Naive B cell (primary cell): ENCODE measurements around the gene GFOD1. TPM values are rescaled to one million over a fixed set of nuclear protein-coding genes. Genes with fewer than 3 reads are reported as not detected.
A peak's percentile ranks its signal among the peaks of the same experiment; 100 is the strongest.

Source experiments
- ATAC-seq, 2 donors: fragments of 150-1000 bp; cut with Tn5 transposase; 2 replicates each; pipeline ENCODE4 v1.10.0; 2021; ENCODE audit warnings: low read depth in 2 of 2, mild to moderate bottlenecking in 2 of 2, moderate library complexity in 2 of 2
- DNase-seq: peaks from one replicate; pipeline ENCODE4 v3.0.0; 2022
- H3K27ac Mint-ChIP-seq, 6 donors: one replicate each; pipeline ENCODE4 v1.8.0; 2020 to 2022; ENCODE audit warnings: mild to moderate bottlenecking in 6 of 6, mixed read lengths in 6 of 6, moderate library complexity in 5 of 6, inconsistent platforms in 2 of 6
- H3K27me3 Mint-ChIP-seq, 3 donors: one replicate each; pipeline ENCODE4 v1.8.0; 2021 to 2022; ENCODE audit warnings: mixed read lengths in 3 of 3, mild to moderate bottlenecking in 1 of 3
- H3K36me3 Mint-ChIP-seq, 2 donors: one replicate each; pipeline ENCODE4 v1.8.0; 2020 to 2022; ENCODE audit warnings: mixed read lengths in 2 of 2, inconsistent platforms in 1 of 2, mild to moderate bottlenecking in 1 of 2
- H3K4me1 Mint-ChIP-seq, 3 donors: one replicate each; pipeline ENCODE4 v1.8.0; 2020 to 2022; ENCODE audit warnings: mixed read lengths in 3 of 3, inconsistent platforms in 1 of 3, mild to moderate bottlenecking in 1 of 3, moderate library complexity in 1 of 3
- H3K4me3 Mint-ChIP-seq, 8 donors: one replicate each; pipeline ENCODE4 v1.8.0; 2020 to 2022; ENCODE audit warnings: mild to moderate bottlenecking in 8 of 8, mixed read lengths in 8 of 8, moderate library complexity in 8 of 8, inconsistent platforms in 2 of 8
- H3K9me3 Mint-ChIP-seq, 7 donors: one replicate each; pipeline ENCODE4 v1.8.0; 2020 to 2022; ENCODE audit warnings: mixed read lengths in 7 of 7, mild to moderate bottlenecking in 5 of 7, inconsistent platforms in 2 of 7, moderate library complexity in 1 of 7
- polyA plus RNA-seq, 6 donors: library from polyadenylated mRNA; unstranded; fragments of 300-500 nt; fragmentation: Illumina TruSeq; gene quantifications; one replicate each; pipeline ENCODE4 v1.2.3, GENCODE V29; 2021; ENCODE audit warnings: low read depth in 6 of 6

The GFOD1 gene
- polyA plus RNA-seq, 6 donors from 2014 or later: 2.9 to 10.7 (median 5.4) TPM

DNA sequence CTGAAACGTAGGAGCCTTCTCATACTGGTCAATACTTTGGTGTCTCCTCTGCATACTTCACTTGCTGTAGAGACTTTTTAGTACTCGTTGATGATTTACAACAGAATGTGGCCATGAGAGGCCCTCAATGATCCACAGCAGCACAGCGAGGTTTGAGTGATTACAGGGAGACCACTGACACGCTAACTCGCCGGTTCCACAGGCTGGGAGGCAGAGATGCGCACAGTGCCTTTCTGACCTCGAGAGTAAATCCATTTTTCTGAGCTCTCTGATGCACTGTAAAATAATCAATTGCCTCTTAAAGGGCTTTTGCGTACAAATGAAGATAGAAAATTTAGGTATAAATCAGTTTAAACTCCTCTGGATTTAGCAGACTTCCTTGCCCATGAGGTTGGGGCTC is 102.9 kb downstream of the GFOD1 start:
- Mint-ChIP-seq H3K27ac (peak overlapping the region; percentile 18 to 89 (median 62)), H3K27me3 (no peaks in the 10 kb centered on the region), H3K36me3 (no peaks in the 10 kb centered on the region), H3K4me1 (peaks cover 31 to 58% (median 39%) of the 10 kb centered on the region in 3 donors), H3K4me3 (no peak overlapping the region), H3K9me3 (peaks cover 0 to 8% (median 3%) of the 10 kb centered on the region in 7 donors)
- no peak for ATAC-seq
- no peak for DNase-seq

DNA sequence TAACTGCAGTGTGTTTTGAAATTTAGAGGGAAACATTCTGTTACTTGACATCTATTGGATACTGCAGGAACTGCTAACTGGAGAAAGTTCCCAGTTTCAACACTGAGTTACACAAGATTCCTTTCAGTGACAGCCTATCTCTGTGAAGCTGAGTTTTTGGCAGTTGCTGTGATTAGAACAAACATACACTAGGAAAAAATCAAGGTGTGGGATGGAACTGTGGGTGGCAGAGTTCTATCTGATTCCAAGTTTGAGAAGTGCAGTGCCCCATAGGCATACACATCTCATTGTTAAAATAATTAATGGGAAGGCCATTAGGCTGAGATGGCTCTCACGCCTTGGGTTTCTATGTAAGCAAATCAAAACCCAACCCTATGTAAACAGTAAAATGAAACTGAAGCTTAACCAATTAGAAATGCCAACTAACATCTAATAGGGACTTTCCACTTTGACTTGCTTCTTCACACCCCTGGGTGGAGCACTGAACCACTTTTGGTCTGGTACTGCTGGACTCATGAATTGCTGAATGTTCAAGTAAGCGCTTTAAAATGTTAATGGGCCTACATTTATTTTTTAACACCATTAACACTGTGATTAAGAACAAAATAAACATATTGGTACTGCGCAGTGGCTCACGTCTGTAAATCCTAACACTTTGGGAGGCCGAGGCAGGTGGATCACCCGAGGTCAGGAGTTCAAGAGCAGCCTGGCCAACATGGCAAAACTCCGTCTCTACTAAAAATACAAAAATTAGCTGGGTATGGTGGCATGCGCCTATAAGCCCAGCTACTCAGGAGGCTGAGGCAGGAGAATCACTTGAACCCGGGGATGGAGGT is 103.9 kb downstream of the GFOD1 start:
- Mint-ChIP-seq H3K4me3 (peak overlapping the region in 5 of 8 donors; percentile 33 to 74 (median 39)), H3K27ac (peak overlapping the region; percentile 89 to 97 (median 95)), H3K4me1 (peaks cover 38 to 67% (median 47%) of the 10 kb centered on the region in 3 donors), H3K27me3 (no peaks in the 10 kb centered on the region), H3K9me3 (peaks cover 0 to 5% (median 0%) of the 10 kb centered on the region in 7 donors), H3K36me3 (no peaks in the 10 kb centered on the region)
- DNase-seq: peak; percentile 69
- ATAC-seq: peak; percentile 96 to 98

DNA sequence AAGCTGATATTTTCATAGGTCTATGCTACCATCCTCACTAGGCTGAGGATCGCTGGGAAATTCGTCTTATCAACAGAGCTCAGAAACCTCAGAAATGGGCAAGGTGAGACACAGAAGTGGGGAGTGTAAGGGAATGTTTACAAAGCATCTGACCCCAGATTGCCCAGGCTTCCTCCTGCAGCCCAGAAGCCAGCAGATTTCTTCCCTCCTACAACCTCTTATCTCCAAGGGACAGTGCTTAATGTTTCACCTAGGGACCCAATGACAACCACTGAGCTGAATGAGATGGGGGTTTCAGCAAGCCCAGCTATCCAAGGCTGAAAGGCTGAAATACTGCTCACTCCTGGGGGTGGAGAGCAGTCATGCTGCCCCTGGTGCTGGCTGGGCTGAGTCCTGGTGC is 106.6 kb downstream of the GFOD1 start:
- ATAC-seq (no peak), DNase-seq (no peak)
- Mint-ChIP-seq H3K27me3 (no peaks in the 10 kb centered on the region), H3K4me3 (no peak overlapping the region), H3K9me3 (peaks cover 0 to 3% (median 0%) of the 10 kb centered on the region in 7 donors), H3K36me3 (no peaks in the 10 kb centered on the region), H3K4me1 (peaks cover 48 to 85% (median 62%) of the 10 kb centered on the region in 3 donors), H3K27ac (peak overlapping the region in 2 of 6 donors; percentile 65 to 86)

DNA sequence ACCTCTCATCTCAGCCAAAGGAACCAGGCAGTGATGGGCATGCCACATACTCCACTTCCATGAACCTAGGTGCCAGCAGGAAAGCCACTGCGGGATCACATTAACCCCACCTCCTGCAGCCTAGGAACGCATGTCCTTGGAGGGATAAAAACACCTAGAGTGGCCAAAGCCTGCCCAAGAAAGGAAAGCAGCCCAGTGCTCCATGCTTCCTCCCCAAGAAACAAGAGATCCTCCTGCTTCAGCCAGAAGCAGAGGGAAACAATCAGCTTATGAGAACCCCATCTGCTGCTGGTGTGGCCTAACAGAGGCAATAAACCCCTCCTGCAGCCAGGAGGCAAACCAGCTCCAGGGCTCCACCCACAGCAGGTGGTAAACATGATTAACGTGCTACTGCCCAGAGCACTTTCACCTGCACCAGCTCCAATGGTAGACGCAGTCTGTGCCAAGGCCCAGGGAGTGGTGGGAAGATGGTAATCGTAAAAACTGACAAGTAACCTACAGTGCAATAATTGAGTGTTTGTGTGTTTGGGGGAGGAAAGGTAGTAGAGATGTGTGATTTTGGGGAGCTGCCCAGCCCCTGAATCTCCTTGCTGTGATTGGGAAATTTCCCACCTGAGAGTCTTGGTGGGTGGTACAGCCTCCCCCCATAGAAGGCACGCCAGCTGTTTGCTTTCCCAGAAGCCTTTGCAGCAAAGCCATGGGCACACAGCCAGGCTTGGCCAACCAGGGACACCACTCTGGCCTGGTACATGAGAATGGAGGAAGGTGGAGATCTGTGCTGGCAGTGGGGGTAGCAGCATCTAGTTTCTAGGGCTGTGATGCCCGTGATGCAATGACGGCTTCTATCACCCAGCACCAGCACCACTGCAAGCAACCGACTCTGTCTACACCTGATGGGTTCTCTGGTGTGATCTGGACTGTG is 108.5 kb downstream of the GFOD1 start:
- DNase-seq (no peak), ATAC-seq (no peak)
- Mint-ChIP-seq H3K9me3 (peaks cover 0 to 3% (median 0%) of the 10 kb centered on the region in 7 donors), H3K4me3 (peak overlapping the region in 3 of 8 donors; percentile 5 to 51 (median 29)), H3K4me1 (peaks cover 53 to 80% (median 62%) of the 10 kb centered on the region in 3 donors), H3K27me3 (no peaks in the 10 kb centered on the region), H3K36me3 (no peaks in the 10 kb centered on the region), H3K27ac (peak overlapping the region in 4 of 6 donors; percentile 50 to 68 (median 58))

DNA sequence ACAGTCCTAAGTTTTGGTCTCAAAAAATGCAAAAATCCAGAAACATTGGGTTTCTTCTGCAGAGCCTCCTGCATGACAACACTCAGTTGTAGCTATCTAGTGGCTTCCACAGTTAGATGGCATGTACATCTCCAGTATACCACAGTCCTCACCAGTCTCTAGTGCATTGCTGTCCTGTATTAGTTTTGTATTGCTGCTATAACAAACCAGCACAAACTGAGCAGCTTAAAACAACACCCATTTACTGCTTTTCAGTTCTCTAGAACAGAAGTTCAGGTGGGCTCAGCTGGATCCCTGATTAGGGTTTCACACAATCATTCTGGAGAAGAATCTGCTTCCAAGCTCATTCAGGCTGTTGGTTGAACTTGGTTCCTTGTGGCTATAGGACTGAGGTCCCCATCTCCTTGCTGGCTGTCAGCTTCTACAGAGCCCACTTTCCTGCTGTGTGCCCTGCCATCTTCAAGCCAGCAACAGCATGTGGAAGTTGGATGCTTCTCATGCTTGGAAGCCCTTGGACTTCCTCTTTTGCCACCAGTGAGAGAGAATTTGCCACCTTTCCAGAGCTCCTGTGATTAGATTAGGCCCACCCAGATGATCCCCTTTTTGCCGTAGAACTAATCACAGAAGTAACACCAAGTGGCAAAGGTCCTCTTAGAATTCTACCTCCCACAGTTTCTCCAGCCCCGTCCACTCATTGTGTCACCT is 110.2 kb downstream of the GFOD1 start:
- Mint-ChIP-seq H3K4me3 (peak overlapping the region in 3 of 8 donors; percentile 5 to 67 (median 22)), H3K27me3 (no peaks in the 10 kb centered on the region), H3K4me1 (peaks cover 50 to 63% (median 59%) of the 10 kb centered on the region in 3 donors), H3K9me3 (peaks cover 0 to 1% (median 0%) of the 10 kb centered on the region in 7 donors), H3K36me3 (no peaks in the 10 kb centered on the region), H3K27ac (peak overlapping the region in 5 of 6 donors; percentile 11 to 75 (median 51))
- ATAC-seq (peak; percentile 62 to 70), DNase-seq (no peak)

DNA sequence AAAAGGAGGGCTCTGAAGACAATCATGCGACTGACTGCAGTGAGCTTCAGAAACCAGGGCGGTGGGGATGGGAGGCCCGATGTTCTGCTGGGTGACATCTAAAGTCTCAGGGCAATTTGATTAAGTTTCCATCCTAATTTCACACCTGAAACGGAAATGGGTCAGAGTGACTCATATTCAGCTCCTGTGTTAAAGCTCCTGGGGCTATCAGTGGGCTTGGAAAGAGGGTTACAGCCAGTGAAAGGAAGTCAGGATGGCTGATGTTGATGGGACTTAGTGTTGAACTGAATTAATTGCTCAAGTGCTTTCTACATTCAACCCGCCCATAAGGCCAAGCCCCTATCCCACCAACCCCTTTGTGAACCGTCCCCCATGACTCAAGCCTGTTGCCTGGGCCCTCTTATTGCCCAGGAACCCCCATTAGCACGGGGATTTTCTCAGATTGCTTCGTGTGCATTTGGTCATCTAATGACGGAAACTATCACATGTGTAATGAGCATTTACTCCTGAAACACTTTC is 112.0 kb downstream of the GFOD1 start:
- Mint-ChIP-seq H3K27me3 (no peaks in the 10 kb centered on the region), H3K27ac (no peak overlapping the region), H3K4me3 (peak overlapping the region in 1 of 8 donors; percentile 20), H3K36me3 (no peaks in the 10 kb centered on the region), H3K9me3 (no peaks in the 10 kb centered on the region), H3K4me1 (peaks cover 43 to 47% (median 47%) of the 10 kb centered on the region in 3 donors)
- ATAC-seq (no peak), DNase-seq (no peak)

DNA sequence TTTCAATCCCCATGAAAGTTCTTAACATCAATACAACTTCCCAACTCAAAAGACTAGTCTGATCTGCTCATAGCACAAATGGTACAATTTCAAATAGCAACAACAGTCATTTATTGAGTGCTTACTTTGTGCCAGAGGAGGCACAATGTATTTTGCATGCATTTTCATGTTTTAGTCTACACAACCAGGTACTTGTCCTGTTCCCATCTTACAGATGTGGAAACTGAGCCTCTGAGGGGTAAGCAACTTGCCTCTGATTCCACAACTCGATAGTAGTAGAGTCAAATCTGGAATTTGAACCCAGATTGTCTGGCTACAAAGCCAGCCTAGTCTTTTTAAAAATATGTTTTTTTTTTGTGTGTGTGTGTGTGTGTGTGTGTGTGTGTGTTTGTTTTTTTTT is 113.5 kb downstream of the GFOD1 start:
- ATAC-seq (no peak), DNase-seq (no peak)
- Mint-ChIP-seq H3K27me3 (no peaks in the 10 kb centered on the region), H3K4me1 (peaks cover 37 to 40% (median 39%) of the 10 kb centered on the region in 3 donors), H3K9me3 (no peaks in the 10 kb centered on the region), H3K36me3 (no peaks in the 10 kb centered on the region), H3K27ac (peak overlapping the region in 2 of 6 donors; percentile 1 to 96), H3K4me3 (no peak overlapping the region)

DNA sequence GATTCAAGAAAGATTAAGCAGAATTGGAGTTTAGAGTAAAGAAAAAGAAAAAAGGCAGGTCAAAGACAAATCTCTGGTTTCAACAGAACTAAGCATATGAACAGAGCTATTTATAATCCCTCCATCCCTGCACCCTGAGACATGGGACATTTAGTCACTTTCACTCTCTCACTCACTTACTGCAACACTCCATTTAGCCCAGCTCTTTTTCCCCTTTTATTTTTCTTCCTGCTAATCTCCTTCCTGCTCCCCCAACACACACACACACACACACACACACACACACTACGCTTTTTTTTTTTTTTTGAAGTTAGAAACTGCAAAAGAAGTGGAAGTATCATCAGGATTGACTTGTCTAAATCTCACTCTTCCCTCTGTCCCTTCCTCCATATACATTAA is 113.9 kb downstream of the GFOD1 start:
- peak overlapping the region in 4 of 6 donors; percentile 1 to 96 (median 19) for H3K27ac Mint-ChIP-seq
- no peaks in the 10 kb centered on the region for H3K9me3 Mint-ChIP-seq
- no peak overlapping the region for H3K4me3 Mint-ChIP-seq
- H3K4me1 Mint-ChIP-seq: peaks cover 37 to 39% (median 38%) of the 10 kb centered on the region in 3 donors
- no peak for ATAC-seq
- H3K36me3 Mint-ChIP-seq: no peaks in the 10 kb centered on the region
- H3K27me3 Mint-ChIP-seq: no peaks in the 10 kb centered on the region
- no peak for DNase-seq

DNA sequence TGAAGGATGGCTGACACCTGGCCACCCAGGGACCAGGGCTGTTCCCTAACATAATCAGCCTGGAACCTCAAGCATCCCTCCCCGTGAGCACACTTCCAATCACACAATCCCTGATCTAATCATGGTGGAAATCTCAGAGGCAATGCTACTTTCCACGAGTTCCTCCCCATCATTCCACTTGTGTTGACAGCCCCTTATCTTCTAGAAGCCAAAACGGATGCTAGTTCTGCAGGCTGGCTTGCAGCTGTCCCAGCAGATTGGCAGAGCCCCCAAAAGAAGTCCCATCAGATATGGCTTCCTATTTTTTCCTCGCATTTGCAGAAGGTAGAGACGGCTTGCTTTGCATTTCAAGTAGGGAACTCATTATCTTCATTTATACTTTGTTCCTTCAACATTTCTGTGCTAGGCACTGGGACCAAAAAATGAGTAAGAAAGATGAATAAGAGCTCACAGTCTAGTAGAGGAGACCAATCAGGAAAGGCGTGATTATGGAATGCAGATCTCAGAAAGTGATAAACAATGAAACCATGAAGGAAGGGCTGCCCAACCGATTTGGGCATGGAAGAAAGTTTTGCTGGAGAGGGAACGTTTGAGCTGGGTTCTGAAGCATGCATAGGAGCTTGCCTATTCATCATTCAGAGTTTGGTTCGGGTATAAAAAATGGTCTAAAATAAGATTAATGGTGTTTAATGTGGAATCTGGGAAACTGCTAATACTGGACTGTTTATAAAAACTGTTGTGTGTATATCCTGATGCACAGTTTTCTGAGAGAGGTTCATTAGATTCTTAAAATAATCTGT is 114.5 kb downstream of the GFOD1 start:
- no peak for ATAC-seq
- H3K36me3 Mint-ChIP-seq: no peaks in the 10 kb centered on the region
- no peak overlapping the region for H3K4me3 Mint-ChIP-seq
- H3K9me3 Mint-ChIP-seq: no peaks in the 10 kb centered on the region
- DNase-seq: no peak
- H3K4me1 Mint-ChIP-seq: peaks cover 31 to 37% (median 35%) of the 10 kb centered on the region in 3 donors
- H3K27me3 Mint-ChIP-seq: no peaks in the 10 kb centered on the region
- H3K27ac Mint-ChIP-seq: peak overlapping the region in 4 of 6 donors; percentile 27 to 96 (median 46)

DNA sequence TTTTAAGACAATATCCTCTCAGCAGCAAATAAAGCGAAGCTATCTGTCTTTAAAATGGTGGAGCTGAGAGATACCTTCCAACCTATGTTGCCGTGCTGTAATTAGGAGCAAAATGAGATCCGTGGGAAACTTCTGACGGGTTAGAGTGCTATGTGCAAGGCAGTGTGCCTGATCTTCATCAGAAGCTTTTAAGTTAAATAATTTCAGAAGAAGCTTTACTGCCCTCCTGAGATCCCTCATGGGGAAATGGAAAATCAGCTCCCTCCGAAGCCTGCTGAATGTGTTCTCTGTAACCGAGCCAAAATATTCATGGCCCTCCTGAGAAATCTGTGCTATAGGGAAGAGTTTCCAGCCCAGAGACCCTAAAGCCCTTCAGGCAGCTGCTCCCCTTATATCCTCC is 115.3 kb downstream of the GFOD1 start:
- no peak for ATAC-seq
- H3K9me3 Mint-ChIP-seq: no peaks in the 10 kb centered on the region

DNA sequence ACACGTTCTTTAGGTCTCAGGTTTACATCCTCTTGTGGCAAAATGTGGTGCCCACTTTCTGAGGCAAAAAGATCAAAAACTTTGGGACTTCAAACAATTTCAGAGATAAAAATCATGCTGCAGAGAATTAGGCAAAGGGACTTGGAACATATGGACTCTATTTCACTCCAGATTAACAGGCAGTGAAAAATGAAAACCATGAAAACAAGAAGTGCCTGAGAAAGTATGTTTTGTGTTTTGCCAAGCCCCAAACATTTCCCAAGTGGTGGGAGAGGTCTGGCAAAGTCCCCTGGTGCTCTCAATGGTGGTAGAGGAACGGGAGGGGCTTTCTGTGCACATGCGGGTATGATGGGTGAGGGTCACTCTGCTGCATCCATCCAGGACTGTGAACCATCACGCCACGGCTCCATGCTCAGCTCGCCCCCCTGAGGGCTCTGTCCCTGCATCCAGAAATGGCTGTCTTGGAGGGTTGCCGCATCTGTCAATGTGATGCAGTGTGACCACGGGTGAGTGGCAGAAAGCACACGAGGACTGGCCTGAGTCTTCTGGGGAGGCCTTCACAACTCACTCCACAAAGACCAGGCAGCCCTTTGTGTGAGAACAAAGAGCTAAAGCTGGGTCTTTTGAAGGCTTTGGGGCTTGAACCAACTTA is 115.9 kb downstream of the GFOD1 start:
- no peaks in the 10 kb centered on the region for H3K9me3 Mint-ChIP-seq
- ATAC-seq (no peak), DNase-seq (no peak)
- peaks cover 23 to 37% (median 27%) of the 10 kb centered on the region in 3 donors for H3K4me1 Mint-ChIP-seq
- no peak overlapping the region for H3K4me3 Mint-ChIP-seq
- no peaks in the 10 kb centered on the region for H3K36me3 Mint-ChIP-seq
- peak overlapping the region in 1 of 6 donors; percentile 63 for H3K27ac Mint-ChIP-seq
- no peaks in the 10 kb centered on the region for H3K27me3 Mint-ChIP-seq

More for the DNA sequence above, 115.3 kb downstream of the GFOD1 start:
- Mint-ChIP-seq H3K4me3 (no peak overlapping the region), H3K36me3 (no peaks in the 10 kb centered on the region), H3K27ac (peak overlapping the region in 1 of 6 donors; percentile 5), H3K4me1 (peaks cover 23 to 37% (median 31%) of the 10 kb centered on the region in 3 donors), H3K27me3 (no peaks in the 10 kb centered on the region)
- DNase-seq: no peak
